HepG2 (cell line): ENCODE measurements around the gene CCDC121. TPM values are rescaled to one million over a fixed set of nuclear protein-coding genes. Genes with fewer than 3 reads are reported as not detected.

ENCODE experiments used
- AKAP8 ChIP-seq: sonication (generic); formaldehyde crosslinking; IDR thresholded peaks from 2 replicates; pipeline ENCODE4 v1.5.1; 2020; ENCODE audit warnings: mild to moderate bottlenecking, missing genetic modification reagents
- GTF3A ChIP-seq: sonication (generic); formaldehyde crosslinking; conservative IDR thresholded peaks from 2 replicates; pipeline ENCODE4 v1.4.0; 2020; ENCODE audit warnings: mild to moderate bottlenecking, missing genetic modification reagents
- JUN ChIP-seq: sonication (generic); formaldehyde crosslinking; IDR thresholded peaks from 2 replicates; pipeline ENCODE4 v1.4.0; 2020; ENCODE audit warnings: mild to moderate bottlenecking, missing genetic modification reagents
- KDM4B ChIP-seq: sonication (generic); formaldehyde crosslinking; IDR thresholded peaks from 2 replicates; pipeline ENCODE4 v1.4.0; 2020; ENCODE audit warnings: missing genetic modification reagents
- RBFOX2 ChIP-seq: fragments of 200-400 bp; formaldehyde crosslinking; IDR thresholded peaks from 2 replicates; pipeline ENCODE4 v1.6.1; 2017; ENCODE audit warnings: low read depth, mild to moderate bottlenecking, low read length
- SIX4 ChIP-seq: sonication (generic); formaldehyde crosslinking; IDR thresholded peaks from 2 replicates; pipeline ENCODE4 v1.4.0; 2020; ENCODE audit warnings: missing genetic modification reagents
- ZC3H4 ChIP-seq: sonication (generic); formaldehyde crosslinking; IDR thresholded peaks from 2 replicates; pipeline ENCODE4 v1.4.0; 2020; ENCODE audit warnings: missing genetic modification reagents, borderline replicate concordance
- ZFX ChIP-seq: sonication (generic); formaldehyde crosslinking; IDR thresholded peaks from 2 replicates; pipeline ENCODE4 v1.4.0; 2020; ENCODE audit warnings: mild to moderate bottlenecking, low read depth, missing genetic modification reagents, moderate library complexity
- ZNF432 ChIP-seq: sonication (generic); formaldehyde crosslinking; IDR thresholded peaks from 2 replicates; pipeline ENCODE4 v1.5.0; 2020; ENCODE audit warnings: missing genetic modification reagents, mild to moderate bottlenecking, borderline replicate concordance
- ZNF652 ChIP-seq: IDR thresholded peaks from 2 replicates; pipeline ENCODE4 v1.6.1; 2016; ENCODE audit warnings: low read depth, borderline replicate concordance
- ZNF777 ChIP-seq: sonication (generic); formaldehyde crosslinking; IDR thresholded peaks from 2 replicates; pipeline ENCODE4 v1.4.0; 2020; ENCODE audit warnings: missing genetic modification reagents
- polyA plus RNA-seq, 8 experiments: library from polyadenylated mRNA; depleted of rRNA in 3 of 8; stranded (reverse) in 7 of 8; unstranded in 1 of 8; fragments of >200 nt; fragmentation: Illumina TruSeq in 4 of 8; extraction: Trizol in 4 of 8; gene quantifications; 2 replicates each; pipeline versions ENCODE4 v1.2.1 to v1.2.3, GENCODE V29; 2011 to 2016; ENCODE audit warnings: low read depth in 4 of 8, missing spikeins in 1 of 8, mixed read lengths in 1 of 8; ENCODE audit not compliant: insufficient read depth in 1 of 8
- total RNA-seq, 5 experiments: library from RNA; depleted of rRNA; stranded (reverse); fragments of >200 nt; fragmentation: Illumina TruSeq; extraction: Trizol; gene quantifications; 2 replicates each; pipeline ENCODE4 v1.2.3, GENCODE V29; 2016; ENCODE audit warnings: low read depth in 1 of 5
- TF ChIP-seq, protein P1 (sequence below): sonication (generic); formaldehyde crosslinking; IDR thresholded peaks from 2 replicates; pipeline ENCODE4 v1.4.0; 2020; ENCODE audit warnings: missing genetic modification reagents, mild to moderate bottlenecking, borderline replicate concordance
- TF ChIP-seq, protein P2 (sequence below): sonication (generic); formaldehyde crosslinking; IDR thresholded peaks from 2 replicates; pipeline ENCODE4 v1.8.0; 2022; ENCODE audit warnings: mild to moderate bottlenecking, missing genetic modification reagents, moderate library complexity
- TF ChIP-seq, protein P3 (sequence below): sonication (generic); formaldehyde crosslinking; IDR thresholded peaks from 2 replicates; pipeline ENCODE4 v1.5.0; 2020; ENCODE audit warnings: mild to moderate bottlenecking, low read depth, missing genetic modification reagents, borderline replicate concordance
- TF ChIP-seq, protein P4 (sequence below): sonication (generic); formaldehyde crosslinking; IDR thresholded peaks from 2 replicates; pipeline ENCODE4 v1.5.0; 2020; ENCODE audit warnings: mild to moderate bottlenecking, missing genetic modification reagents
- TF ChIP-seq, protein P5 (sequence below): sonication (generic); formaldehyde crosslinking; IDR thresholded peaks from 2 replicates; pipeline ENCODE4 v1.5.0; 2020; ENCODE audit warnings: missing genetic modification reagents

CCDC121 gene
- total and polyA plus RNA-seq, 2 of the 13 experiments (the other 11 are each of a cell fraction or from before 2014, with no cell fraction given): 1.9 to 3.0 TPM

DNA sequence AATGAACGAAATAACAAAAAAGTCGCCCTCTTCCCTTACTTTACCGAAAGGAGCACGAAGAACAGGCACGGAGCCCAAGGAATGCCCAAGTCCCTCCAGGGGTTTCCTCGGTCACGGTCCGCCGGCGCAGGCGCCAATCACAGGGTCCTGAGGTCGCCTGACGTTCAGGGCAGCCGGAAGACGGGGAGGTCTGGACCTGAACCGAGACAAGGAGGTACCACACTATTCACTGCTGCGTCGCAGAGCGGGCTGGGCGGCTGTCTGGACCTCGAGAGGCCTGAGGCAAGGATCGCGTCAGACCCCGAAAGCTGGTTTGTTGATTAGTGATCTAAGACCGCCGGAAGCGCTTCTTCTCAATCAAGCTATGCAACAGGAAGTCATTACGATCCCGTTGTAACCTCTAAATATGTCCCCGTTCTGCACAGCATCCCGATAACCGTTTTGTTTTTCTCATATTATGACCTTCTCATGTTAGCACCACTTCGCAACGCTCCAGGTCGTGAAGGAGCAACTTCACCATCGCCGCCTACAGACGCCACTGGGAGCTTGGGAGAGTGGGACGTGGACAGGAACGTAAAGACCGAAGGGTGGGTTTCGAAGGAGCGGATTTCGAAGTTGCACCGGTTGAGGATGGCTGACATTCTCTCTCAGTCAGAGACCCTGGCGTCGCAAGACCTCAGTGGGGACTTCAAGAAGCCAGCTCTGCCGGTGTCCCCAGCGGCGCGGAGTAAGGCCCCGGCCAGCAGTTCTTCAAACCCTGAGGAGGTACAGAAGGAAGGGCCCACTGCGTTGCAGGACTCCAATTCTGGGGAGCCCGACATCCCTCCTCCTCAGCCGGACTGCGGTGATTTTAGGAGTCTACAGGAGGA, 34.7 kb upstream of the CCDC121 start, which contains the start of the genes SLC4A1AP and SUPT7L (continued):
- TF ChIP-seq, protein P1, sequence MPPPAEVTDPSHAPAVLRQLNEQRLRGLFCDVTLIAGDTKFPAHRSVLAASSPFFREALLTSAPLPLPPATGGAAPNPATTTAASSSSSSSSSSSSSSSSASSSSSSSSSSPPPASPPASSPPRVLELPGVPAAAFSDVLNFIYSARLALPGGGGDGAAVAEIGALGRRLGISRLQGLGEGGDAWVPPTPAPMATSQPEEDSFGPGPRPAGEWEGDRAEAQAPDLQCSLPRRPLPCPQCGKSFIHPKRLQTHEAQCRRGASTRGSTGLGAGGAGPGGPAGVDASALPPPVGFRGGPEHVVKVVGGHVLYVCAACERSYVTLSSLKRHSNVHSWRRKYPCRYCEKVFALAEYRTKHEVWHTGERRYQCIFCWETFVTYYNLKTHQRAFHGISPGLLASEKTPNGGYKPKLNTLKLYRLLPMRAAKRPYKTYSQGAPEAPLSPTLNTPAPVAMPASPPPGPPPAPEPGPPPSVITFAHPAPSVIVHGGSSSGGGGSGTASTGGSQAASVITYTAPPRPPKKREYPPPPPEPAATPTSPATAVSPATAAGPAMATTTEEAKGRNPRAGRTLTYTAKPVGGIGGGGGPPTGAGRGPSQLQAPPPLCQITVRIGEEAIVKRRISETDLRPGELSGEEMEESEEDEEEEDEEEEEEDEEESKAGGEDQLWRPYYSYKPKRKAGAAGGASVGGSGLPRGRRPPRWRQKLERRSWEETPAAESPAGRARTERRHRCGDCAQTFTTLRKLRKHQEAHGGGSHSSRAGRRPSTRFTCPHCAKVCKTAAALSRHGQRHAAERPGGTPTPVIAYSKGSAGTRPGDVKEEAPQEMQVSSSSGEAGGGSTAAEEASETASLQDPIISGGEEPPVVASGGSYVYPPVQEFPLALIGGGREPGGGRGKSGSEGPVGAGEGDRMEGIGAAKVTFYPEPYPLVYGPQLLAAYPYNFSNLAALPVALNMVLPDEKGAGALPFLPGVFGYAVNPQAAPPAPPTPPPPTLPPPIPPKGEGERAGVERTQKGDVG (CRISPR knock-in tag): peak; percentile 71; the same call in 1 of the 2 replicates
- TF ChIP-seq GTF3A (CRISPR knock-in tag) (no peak), ZFX (peak; percentile 87), ZNF652 (CRISPR knock-in tag) (no peak; the same call in 1 of the 2 replicates), JUN (CRISPR knock-in tag) (peak; percentile 82), ZNF432 (CRISPR knock-in tag) (peak; percentile 92; the same call in 1 of the 2 replicates), RBFOX2 (peak; percentile 76), ZC3H4 (CRISPR knock-in tag) (no peak), KDM4B (CRISPR knock-in tag) (peak; percentile 80; the same call in 1 of the 2 replicates), ZNF777 (CRISPR knock-in tag) (peak; percentile 89), SIX4 (CRISPR knock-in tag) (no peak; the same call in 1 of the 2 replicates), AKAP8 (CRISPR knock-in tag) (no peak)
- TF ChIP-seq, protein P2, sequence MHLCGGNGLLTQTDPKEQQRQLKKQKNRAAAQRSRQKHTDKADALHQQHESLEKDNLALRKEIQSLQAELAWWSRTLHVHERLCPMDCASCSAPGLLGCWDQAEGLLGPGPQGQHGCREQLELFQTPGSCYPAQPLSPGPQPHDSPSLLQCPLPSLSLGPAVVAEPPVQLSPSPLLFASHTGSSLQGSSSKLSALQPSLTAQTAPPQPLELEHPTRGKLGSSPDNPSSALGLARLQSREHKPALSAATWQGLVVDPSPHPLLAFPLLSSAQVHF: no peak
- TF ChIP-seq, protein P3, sequence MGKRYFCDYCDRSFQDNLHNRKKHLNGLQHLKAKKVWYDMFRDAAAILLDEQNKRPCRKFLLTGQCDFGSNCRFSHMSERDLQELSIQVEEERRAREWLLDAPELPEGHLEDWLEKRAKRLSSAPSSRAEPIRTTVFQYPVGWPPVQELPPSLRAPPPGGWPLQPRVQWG (CRISPR knock-in tag): no peak
- TF ChIP-seq, protein P4, sequence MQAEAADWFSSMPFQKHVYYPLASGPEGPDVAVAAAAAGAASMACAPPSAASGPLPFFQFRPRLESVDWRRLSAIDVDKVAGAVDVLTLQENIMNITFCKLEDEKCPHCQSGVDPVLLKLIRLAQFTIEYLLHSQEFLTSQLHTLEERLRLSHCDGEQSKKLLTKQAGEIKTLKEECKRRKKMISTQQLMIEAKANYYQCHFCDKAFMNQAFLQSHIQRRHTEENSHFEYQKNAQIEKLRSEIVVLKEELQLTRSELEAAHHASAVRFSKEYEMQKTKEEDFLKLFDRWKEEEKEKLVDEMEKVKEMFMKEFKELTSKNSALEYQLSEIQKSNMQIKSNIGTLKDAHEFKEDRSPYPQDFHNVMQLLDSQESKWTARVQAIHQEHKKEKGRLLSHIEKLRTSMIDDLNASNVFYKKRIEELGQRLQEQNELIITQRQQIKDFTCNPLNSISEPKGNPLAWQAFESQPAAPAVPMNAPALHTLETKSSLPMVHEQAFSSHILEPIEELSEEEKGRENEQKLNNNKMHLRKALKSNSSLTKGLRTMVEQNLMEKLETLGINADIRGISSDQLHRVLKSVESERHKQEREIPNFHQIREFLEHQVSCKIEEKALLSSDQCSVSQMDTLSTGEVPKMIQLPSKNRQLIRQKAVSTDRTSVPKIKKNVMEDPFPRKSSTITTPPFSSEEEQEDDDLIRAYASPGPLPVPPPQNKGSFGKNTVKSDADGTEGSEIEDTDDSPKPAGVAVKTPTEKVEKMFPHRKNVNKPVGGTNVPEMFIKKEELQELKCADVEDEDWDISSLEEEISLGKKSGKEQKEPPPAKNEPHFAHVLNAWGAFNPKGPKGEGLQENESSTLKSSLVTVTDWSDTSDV: no peak
- TF ChIP-seq, protein P5, sequence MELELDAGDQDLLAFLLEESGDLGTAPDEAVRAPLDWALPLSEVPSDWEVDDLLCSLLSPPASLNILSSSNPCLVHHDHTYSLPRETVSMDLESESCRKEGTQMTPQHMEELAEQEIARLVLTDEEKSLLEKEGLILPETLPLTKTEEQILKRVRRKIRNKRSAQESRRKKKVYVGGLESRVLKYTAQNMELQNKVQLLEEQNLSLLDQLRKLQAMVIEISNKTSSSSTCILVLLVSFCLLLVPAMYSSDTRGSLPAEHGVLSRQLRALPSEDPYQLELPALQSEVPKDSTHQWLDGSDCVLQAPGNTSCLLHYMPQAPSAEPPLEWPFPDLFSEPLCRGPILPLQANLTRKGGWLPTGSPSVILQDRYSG (CRISPR knock-in tag): no peak; the same call in 1 of the 2 replicates
